Liver (tissue), 9 donors: ENCODE data around the gene RNF215. TPM values are rescaled to one million over a fixed set of nuclear protein-coding genes. Genes with fewer than 3 reads are reported as not detected.

ENCODE experiments used
- DNase-seq: peaks from one replicate; pipeline ENCODE4 v3.0.0-alpha.2; 2017; ENCODE audit warnings: low spot score
- H3K27ac ChIP-seq, 2 donors: one replicate each; pipeline ENCODE4 v1.7.0; 2013; ENCODE audit warnings: inconsistent platforms in 2 of 2, low read length in 2 of 2, control low read depth in 1 of 2, low read depth in 1 of 2, mild to moderate bottlenecking in 1 of 2
- H3K27me3 ChIP-seq, 4 donors: one replicate each; pipeline versions ENCODE4 v1.6.1 to v1.7.0; 2013; ENCODE audit warnings: low read length in 3 of 4, inconsistent platforms in 1 of 4, mild to moderate bottlenecking in 1 of 4, moderate library complexity in 1 of 4; ENCODE audit not compliant: control insufficient read depth in 4 of 4, insufficient read depth in 4 of 4
- H3K36me3 ChIP-seq, 4 donors: one replicate each; pipeline versions ENCODE4 v1.6.1 to v1.7.0; 2013; ENCODE audit warnings: low read length in 3 of 4, mild to moderate bottlenecking in 3 of 4, low read depth in 1 of 4, moderate library complexity in 1 of 4; ENCODE audit not compliant: control insufficient read depth in 4 of 4, insufficient read depth in 3 of 4
- H3K4me1 ChIP-seq, 4 donors: one replicate each; pipeline versions ENCODE4 v1.6.1 to v1.7.0; 2013; ENCODE audit warnings: low read length in 3 of 4, mild to moderate bottlenecking in 3 of 4, moderate library complexity in 1 of 4; ENCODE audit not compliant: control insufficient read depth in 4 of 4, insufficient read depth in 4 of 4
- H3K4me3 ChIP-seq, 3 donors: one replicate each; pipeline versions ENCODE4 v1.6.1 to v1.7.0; 2013; ENCODE audit warnings: low read length in 3 of 3, control low read depth in 1 of 3, low read depth in 1 of 3, mild to moderate bottlenecking in 1 of 3
- H3K9ac ChIP-seq, 2 donors: one replicate each; pipeline ENCODE4 v1.7.0; 2013; ENCODE audit warnings: low read length in 2 of 2, mild to moderate bottlenecking in 2 of 2, moderate library complexity in 2 of 2, control low read depth in 1 of 2, low read depth in 1 of 2
- H3K9me3 ChIP-seq, 4 donors: one replicate each; pipeline versions ENCODE4 v1.6.1 to v1.7.0; 2013; ENCODE audit warnings: low read length in 3 of 4; ENCODE audit not compliant: control insufficient read depth in 4 of 4
- EGR1 ChIP-seq, 2 donors: IDR thresholded peaks; 2 replicates each; pipeline ENCODE4 v1.6.1; 2016 to 2018; ENCODE audit warnings: antibody characterized with exemption in 2 of 2, low read depth in 2 of 2
- FOXA1 ChIP-seq: IDR thresholded peaks from 2 replicates; pipeline ENCODE4 v1.6.1; 2016; ENCODE audit warnings: antibody characterized with exemption
- FOXA2 ChIP-seq: IDR thresholded peaks from 2 replicates; pipeline ENCODE4 v1.6.1; 2016; ENCODE audit warnings: antibody characterized with exemption
- GABPA ChIP-seq, 2 donors: IDR thresholded peaks in 1 of 2; conservative IDR thresholded peaks in 1 of 2; 2 replicates each; pipeline ENCODE4 v1.6.1; 2016; ENCODE audit warnings: antibody characterized with exemption in 2 of 2, mild to moderate bottlenecking in 1 of 2, moderate library complexity in 1 of 2
- HNF4A ChIP-seq, 2 donors: conservative IDR thresholded peaks; 2 replicates each; pipeline ENCODE4 v1.6.1; 2016; ENCODE audit warnings: antibody characterized with exemption in 2 of 2, mild to moderate bottlenecking in 2 of 2
- NR2F2 ChIP-seq: IDR thresholded peaks from 2 replicates; pipeline ENCODE4 v1.6.1; 2016; ENCODE audit warnings: antibody characterized with exemption
- RAD21 ChIP-seq, 2 donors: IDR thresholded peaks; 2 replicates each; pipeline ENCODE4 v1.6.1; 2016; ENCODE audit warnings: antibody characterized with exemption in 2 of 2, mild to moderate bottlenecking in 2 of 2
- RXRA ChIP-seq, 2 donors: IDR thresholded peaks; 2 replicates each; pipeline ENCODE4 v1.6.1; 2017 to 2018; ENCODE audit warnings: antibody characterized with exemption in 2 of 2, mild to moderate bottlenecking in 1 of 2
- SP1 ChIP-seq: IDR thresholded peaks from 2 replicates; pipeline ENCODE4 v1.6.1; 2018; ENCODE audit warnings: antibody characterized with exemption, mild to moderate bottlenecking
- TAF1 ChIP-seq: conservative IDR thresholded peaks from 2 replicates; pipeline ENCODE4 v1.6.1; 2016; ENCODE audit warnings: antibody characterized with exemption, mild to moderate bottlenecking
- YY1 ChIP-seq: IDR thresholded peaks from 2 replicates; pipeline ENCODE4 v1.6.1; 2016; ENCODE audit warnings: antibody characterized with exemption, mild to moderate bottlenecking
- WGBS: extraction: QIAGEN DNeasy Blood & Tissue Kit; methylation state at CpG from one replicate; pipeline ENCODE4 v1.1.7; 2013; 5-methylcytosine and 5-hydroxymethylcytosine counted together
- polyA plus RNA-seq, 2 donors: library from polyadenylated mRNA; stranded (reverse) in 1 of 2; unstranded in 1 of 2; fragments of 200-250 nt in 1 of 2; fragments of >200 nt in 1 of 2; fragmentation: Nextera tagmentation in 1 of 2; extraction: Ambion mirVana in 1 of 2; gene quantifications; one replicate each; pipeline versions ENCODE4 v1.2.1 to v1.2.3, GENCODE V29; 2013 to 2015
- total RNA-seq, 2 donors: library from RNA; depleted of rRNA; stranded (reverse); fragments of >200 nt; gene quantifications; one replicate each; pipeline ENCODE4 v1.2.3, GENCODE V29; 2014
- TF ChIP-seq, protein P1 (sequence below): IDR thresholded peaks from 2 replicates; pipeline ENCODE4 v1.6.1; 2016; ENCODE audit warnings: antibody characterized with exemption
- TF ChIP-seq, protein P2 (sequence below): IDR thresholded peaks from 2 replicates; pipeline ENCODE4 v1.6.1; 2016; ENCODE audit warnings: antibody characterized with exemption, mild to moderate bottlenecking
- TF ChIP-seq, protein P3 (sequence below): IDR thresholded peaks from 2 replicates; pipeline ENCODE4 v1.6.1; 2016; ENCODE audit warnings: antibody characterized with exemption
- TF ChIP-seq, protein P4 (sequence below): fragments of 150-350 bp; IDR thresholded peaks from 2 replicates; pipeline ENCODE4 v1.5.1; 2017; ENCODE audit warnings: improper control_type of control experiment, low read depth, low read length; ENCODE audit not compliant: missing input control
- donor health status: healthy.
- donor health status: healthy.
- donor health status: healthy.
- donor health status: healthy.
- donor health status: healthy.

Gene RNF215
- total and polyA plus RNA-seq, 4 donors: 0.71 to 7.3 (median 5.8) TPM

DNA sequence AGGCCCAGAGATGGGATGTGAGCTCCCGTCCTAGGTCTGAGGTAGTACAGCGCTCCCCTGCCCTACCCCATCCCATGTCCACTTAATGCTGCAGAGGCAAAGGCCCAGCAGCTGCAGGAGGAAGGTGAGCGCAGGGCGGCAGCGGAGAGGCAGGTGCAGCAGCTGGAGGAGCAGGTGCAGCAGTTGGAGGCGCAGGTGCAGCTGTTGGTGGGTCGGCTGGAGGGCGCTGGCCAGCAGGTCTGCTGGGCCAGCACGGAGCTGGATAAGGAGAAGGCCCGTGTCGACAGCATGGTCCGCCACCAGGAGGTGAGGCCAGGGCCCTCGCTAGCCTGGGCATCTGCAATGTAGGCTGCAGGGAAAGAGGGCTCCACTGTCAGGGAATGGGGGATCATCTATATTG lies 15.2 kb downstream of the RNF215 start:
- H3K27ac ChIP-seq: no peak overlapping the region
- no peak for TF ChIP-seq EGR1 (IDR thresholded peaks at IDR 0.05; ENCODE audit: low read depth in 2 of 2)
- TF ChIP-seq, protein P1, sequence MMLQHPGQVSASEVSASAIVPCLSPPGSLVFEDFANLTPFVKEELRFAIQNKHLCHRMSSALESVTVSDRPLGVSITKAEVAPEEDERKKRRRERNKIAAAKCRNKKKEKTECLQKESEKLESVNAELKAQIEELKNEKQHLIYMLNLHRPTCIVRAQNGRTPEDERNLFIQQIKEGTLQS: no peak
- no peak for TF ChIP-seq YY1
- TF ChIP-seq FOXA2: no peak
- TF ChIP-seq TAF1: no peak
- TF ChIP-seq, protein P2, sequence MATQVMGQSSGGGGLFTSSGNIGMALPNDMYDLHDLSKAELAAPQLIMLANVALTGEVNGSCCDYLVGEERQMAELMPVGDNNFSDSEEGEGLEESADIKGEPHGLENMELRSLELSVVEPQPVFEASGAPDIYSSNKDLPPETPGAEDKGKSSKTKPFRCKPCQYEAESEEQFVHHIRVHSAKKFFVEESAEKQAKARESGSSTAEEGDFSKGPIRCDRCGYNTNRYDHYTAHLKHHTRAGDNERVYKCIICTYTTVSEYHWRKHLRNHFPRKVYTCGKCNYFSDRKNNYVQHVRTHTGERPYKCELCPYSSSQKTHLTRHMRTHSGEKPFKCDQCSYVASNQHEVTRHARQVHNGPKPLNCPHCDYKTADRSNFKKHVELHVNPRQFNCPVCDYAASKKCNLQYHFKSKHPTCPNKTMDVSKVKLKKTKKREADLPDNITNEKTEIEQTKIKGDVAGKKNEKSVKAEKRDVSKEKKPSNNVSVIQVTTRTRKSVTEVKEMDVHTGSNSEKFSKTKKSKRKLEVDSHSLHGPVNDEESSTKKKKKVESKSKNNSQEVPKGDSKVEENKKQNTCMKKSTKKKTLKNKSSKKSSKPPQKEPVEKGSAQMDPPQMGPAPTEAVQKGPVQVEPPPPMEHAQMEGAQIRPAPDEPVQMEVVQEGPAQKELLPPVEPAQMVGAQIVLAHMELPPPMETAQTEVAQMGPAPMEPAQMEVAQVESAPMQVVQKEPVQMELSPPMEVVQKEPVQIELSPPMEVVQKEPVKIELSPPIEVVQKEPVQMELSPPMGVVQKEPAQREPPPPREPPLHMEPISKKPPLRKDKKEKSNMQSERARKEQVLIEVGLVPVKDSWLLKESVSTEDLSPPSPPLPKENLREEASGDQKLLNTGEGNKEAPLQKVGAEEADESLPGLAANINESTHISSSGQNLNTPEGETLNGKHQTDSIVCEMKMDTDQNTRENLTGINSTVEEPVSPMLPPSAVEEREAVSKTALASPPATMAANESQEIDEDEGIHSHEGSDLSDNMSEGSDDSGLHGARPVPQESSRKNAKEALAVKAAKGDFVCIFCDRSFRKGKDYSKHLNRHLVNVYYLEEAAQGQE: no peak
- no peak for TF ChIP-seq HNF4A (conservative IDR thresholded peaks at IDR 0.05)
- TF ChIP-seq RAD21 (IDR thresholded peaks at IDR 0.05): no peak
- TF ChIP-seq, protein P3, sequence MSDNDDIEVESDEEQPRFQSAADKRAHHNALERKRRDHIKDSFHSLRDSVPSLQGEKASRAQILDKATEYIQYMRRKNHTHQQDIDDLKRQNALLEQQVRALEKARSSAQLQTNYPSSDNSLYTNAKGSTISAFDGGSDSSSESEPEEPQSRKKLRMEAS: no peak
- TF ChIP-seq SP1: no peak
- TF ChIP-seq GABPA (IDR thresholded peaks at IDR 0.05 in 1 of 2, conservative IDR thresholded peaks at IDR 0.05 in 1 of 2): no peak

DNA sequence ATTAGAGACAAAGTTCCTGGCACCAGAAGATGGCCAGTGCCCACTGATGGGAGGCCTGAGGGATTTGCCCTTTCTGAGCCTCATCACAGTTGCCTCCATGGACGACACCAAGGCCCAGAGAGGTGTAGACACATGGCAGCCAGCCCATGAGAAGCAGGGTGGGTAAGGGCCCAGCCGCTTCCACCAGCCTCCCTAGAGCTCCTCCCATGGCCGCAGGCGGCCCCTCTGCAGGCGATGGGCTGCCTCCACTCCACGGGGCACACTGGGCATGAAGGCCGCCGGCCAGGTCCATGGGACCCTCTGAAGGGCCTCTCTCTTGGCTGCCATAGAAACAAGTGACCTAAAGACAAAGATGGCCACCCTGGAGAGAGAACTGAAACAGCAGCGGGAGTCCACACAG lies 15.9 kb downstream of the RNF215 start:
- no peak overlapping the region for H3K4me3 ChIP-seq
- H3K9ac ChIP-seq: no peak overlapping the region
- no peaks in the 10 kb centered on the region for H3K27me3 ChIP-seq
- no peak overlapping the region for H3K27ac ChIP-seq
- TF ChIP-seq SP1 (no peak), RXRA (IDR thresholded peaks at IDR 0.05) (no peak), FOXA1 (no peak), TAF1 (no peak), NR2F2 (no peak), RAD21 (IDR thresholded peaks at IDR 0.05) (no peak), FOXA2 (no peak)
- TF ChIP-seq, protein P3: no peak
- TF ChIP-seq, protein P1: no peak
- TF ChIP-seq, protein P4, sequence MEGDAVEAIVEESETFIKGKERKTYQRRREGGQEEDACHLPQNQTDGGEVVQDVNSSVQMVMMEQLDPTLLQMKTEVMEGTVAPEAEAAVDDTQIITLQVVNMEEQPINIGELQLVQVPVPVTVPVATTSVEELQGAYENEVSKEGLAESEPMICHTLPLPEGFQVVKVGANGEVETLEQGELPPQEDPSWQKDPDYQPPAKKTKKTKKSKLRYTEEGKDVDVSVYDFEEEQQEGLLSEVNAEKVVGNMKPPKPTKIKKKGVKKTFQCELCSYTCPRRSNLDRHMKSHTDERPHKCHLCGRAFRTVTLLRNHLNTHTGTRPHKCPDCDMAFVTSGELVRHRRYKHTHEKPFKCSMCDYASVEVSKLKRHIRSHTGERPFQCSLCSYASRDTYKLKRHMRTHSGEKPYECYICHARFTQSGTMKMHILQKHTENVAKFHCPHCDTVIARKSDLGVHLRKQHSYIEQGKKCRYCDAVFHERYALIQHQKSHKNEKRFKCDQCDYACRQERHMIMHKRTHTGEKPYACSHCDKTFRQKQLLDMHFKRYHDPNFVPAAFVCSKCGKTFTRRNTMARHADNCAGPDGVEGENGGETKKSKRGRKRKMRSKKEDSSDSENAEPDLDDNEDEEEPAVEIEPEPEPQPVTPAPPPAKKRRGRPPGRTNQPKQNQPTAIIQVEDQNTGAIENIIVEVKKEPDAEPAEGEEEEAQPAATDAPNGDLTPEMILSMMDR: no peak
- H3K9me3 ChIP-seq: no peaks in the 10 kb centered on the region
- no peaks in the 10 kb centered on the region for H3K36me3 ChIP-seq
- WGBS: 95% methylated on average over 9 of the region's 9 CpGs
- no peaks in the 10 kb centered on the region for H3K4me1 ChIP-seq
- DNase-seq: no peak

More for the DNA sequence above, 15.2 kb downstream of the RNF215 start:
- no peak overlapping the region for H3K4me3 ChIP-seq
- no peak overlapping the region for H3K9ac ChIP-seq
- H3K4me1 ChIP-seq: no peaks in the 10 kb centered on the region
- no peak for DNase-seq
- H3K27me3 ChIP-seq: no peaks in the 10 kb centered on the region
- H3K36me3 ChIP-seq: no peaks in the 10 kb centered on the region
- H3K9me3 ChIP-seq: no peaks in the 10 kb centered on the region
- 83% methylated on average over 13 of the region's 13 CpGs for WGBS
